NCI-H146 treated with DMSO at 0.1 percent for 48 hours (cell line): Measurements from ENCODE around the gene ANAPC10.
"Not testable (repeated sequence)": the region's sequence is repeated elsewhere in the genome, so short reads cannot be mapped to it uniquely, and the experiment has no call there.

Experiments
- DNase-seq: peaks from one replicate; lab custom pipeline; 2025; ENCODE audit not compliant: unreplicated experiment; lab: John Stamatoyannopoulos, UW

Gene ANAPC10, protein sequence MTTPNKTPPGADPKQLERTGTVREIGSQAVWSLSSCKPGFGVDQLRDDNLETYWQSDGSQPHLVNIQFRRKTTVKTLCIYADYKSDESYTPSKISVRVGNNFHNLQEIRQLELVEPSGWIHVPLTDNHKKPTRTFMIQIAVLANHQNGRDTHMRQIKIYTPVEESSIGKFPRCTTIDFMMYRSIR

DNA sequence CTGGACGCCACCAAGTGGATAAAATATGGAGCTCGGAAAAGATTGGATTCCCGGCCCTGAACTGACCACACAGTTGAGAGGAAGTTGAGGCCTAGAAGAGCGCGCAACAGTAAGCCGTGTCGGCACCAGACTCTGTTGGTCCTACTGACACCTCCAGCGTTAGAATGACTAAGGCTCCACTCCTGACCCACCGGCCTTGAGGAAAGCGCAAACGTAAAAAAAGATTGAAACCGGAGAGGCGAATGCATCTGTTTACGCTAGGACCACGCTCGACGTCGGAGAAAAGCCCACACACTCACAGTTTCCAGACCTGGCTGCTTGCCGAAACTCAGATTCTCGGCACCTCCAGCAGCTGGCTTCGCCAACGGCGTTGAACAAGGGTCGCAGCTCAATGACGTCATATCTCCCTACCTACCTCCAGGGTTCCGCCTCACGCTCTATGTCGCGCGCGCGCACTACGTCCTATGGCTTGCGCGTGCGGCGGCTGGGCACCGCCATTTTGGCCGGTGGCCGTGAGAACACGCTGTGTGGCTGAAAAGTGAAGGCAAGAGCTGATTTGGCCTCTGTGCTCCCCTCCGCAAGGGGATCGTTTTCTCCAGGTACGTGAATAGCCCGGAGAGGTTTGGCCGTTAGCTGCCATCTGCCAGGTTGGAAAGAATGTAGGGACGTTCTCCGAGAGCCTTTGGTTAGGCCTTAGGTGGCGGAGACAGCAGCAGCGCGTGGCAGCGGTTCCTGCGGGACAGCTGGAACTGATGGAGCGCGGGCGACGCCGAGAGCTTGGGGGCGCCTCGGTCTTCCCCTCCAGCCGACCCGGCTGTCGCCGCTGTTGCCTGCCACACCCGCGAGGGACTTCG, at the start of gene ANAPC10, which contains the start of gene ABCE1:
Gene ANAPC10, minus strand, starts transcription at position 376 of the 854 bp plus-strand sequence. CDS start 2,097 bp downstream, outside the sequence.
Gene ABCE1, plus strand, starts transcription at position 491 of the 854 bp plus-strand sequence. CDS start 6,102 bp downstream, outside the sequence.
- DNase-seq: peak; percentile 89

DNA sequence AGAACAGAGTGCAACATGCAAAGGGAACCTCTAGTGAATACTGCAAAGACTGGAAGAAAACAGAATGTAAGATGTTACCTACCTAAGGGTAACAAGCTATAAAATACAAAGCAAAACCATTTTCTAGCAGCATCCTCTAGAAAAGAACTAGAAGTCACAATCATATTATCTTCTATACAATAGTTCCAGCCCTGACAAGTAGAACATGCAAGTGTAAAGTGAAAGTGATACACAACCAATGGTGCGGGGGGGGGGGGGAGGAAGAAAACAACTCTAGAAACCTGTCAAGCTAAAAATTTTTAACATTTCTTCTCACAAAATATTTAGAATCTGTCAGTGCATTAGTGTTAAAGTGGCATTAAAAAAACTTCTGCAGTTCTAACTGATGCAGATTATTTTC, 38.2 kb upstream of the ANAPC10 start:
- DNase-seq: not testable (repeated sequence)

DNA sequence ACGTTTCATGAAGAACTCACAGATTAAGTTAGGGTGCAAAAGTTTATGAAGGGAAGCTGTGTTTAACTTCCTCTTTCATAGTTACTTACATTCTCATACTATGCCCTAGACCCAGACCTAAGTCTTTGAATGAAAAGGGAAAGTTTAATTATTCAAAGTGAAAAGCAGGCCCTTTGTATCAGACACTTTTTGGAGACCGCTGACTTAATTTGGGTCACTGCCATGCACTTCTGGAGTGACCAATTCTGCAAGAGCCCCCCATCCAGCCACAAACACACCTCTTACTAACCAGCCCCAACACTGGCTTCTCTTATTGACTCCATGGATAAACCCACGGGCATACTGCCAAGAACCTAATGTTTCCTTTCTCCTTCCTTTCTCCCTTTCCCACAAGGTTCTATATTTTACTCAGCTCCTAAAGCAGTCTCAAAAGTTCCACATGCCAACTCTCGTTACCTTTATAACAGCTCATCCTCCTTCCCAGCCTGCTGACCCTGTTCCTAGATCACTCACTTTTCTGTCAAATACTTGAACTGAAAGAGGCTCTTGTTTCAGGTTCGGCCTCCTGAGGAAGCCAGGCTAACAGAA, 34.6 kb upstream of the ANAPC10 start:
- DNase-seq: no peak

DNA sequence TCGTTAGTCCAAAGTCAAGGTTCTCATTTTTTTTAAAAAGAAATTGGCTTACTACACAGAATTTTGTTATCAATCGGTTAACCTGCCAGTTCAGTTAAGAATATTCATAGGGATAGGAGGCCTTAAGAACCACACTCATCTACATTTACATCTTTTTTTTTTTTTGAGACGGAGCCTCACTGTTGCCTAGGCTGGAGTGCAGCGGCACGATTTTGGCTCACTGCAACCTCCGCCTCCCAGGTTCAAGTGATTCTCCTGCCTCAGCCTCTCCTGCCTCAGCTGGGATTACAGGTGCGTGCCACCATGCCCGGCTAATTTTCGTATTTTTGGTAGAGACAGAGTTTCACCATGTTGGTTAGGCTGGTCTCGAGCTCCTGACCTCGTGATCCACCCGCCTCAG, 33.9 kb upstream of the ANAPC10 start:
- no peak for DNase-seq

DNA sequence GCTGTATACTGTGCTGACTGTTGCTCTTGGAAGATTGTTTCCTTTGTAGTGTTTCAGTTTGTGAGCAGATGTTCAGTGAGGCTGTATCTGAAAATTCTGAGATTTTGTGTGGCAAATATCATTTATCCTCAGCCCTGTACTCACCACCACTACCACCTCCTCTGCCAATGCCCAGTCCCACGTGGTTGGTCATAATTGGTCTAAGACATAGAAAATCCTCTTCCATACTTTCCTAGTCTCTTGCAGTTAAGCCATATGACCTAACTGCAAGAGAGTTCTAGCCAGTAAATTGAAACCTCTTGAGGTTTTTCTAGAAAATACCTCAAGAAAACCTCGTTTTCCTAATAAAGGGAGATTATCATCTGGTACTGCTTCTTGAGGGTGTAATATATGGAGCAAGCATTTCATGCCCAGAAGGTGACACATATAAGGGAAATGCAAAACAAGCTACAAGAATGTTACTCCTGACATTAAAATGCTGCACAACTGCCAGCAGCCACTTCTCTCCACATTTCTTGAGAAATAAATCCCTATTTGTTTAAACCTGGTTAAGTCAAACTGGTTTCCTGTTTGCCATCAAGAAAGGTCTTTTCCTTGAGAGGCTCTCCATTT, 32.9 kb upstream of the ANAPC10 start:
- no peak for DNase-seq

DNA sequence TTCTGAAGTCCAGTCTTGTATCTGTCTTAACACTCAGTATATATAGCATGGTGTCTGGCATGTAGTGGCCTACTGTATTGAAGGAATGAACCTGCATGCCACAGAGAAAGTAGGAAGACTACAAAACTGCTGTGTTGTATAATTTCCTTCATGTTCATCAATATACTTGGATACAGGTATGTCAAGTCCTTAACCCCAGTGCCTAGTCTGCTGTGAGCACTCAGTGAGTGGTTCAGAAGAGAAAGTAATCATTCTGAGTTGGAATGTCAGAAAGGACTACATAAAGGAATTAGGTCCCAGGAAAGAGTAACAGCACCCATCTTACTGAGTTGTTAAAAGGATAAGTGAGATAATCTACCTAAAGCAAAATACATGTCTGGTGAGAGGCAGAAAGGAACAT, 32.1 kb upstream of the ANAPC10 start:
- no peak for DNase-seq

DNA sequence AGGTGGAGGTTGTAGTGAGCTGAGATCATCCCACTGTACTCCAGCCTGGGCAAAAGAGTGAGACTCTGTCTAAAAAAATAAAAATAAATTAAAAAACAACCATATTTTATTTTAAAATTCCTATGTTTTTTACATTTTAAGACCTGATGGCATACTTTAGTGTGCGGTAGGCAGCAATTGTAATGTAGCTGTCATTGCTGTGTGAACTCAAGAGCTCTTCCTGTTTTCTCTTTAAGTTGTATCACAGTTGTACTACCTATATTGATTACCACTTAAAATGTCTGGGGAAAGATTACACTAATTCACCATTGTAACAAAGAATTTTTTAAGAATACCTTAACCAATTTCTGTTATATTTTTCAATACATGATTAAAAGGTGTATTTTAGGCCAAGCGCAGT, 27.4 kb upstream of the ANAPC10 start:
- no peak for DNase-seq

DNA sequence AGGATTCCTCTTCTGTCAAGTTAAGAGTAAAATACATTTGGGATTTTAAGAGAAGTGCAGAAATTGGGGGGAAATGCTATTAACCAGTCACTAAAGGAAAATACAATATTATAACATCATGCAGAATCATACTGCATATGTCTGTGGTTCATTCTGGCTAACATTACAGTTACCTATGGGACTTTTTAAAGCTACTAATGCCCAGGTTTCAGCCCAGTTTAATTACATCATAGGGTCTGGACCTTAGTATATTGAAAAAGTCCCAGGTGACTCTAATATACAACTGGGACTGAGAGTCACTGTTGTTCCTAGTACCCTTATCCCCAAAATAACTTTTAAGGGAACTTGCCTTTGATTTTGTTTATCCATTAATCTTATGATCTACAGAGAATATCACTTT, 10.1 kb upstream of the ANAPC10 start:
- DNase-seq: no peak

DNA sequence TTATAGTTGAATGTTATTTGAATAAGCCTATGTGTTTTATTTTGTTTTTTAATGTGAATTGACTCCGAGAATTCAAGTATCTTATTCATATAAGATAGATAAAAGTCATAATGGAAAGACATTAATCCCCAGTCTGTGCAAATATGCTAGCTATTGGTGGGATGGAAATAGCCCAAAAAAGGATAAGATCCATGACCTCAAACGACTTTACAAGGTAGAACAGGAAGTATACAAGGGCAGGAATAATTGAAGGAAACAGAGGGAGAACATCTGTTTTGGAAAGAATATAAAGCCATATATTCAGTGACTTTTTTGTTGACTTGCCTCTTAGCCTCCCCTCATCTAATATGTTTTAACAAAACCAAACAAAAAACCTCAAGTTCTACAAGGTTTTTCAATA, 9.1 kb upstream of the ANAPC10 start:
- no peak for DNase-seq

DNA sequence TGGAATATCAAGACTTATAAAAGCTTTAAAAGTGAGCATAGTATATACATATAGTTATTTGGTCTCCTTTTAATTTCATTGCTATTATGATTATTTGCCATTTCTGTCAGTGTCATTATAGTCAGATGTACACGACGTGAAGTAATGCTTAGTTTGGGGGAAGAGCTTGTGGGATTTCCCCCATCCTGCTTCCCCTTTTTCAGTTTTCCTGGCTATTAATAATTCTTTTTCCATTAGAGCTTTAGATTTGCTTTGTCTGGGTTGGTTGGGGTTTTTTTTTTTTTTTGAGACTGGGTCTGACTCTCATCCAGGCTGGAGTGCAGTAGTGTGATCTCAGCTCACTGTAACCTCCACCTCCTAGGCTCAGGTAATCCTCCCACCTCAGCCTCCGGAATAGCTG, 5.5 kb upstream of the ANAPC10 start:
- DNase-seq: no peak

DNA sequence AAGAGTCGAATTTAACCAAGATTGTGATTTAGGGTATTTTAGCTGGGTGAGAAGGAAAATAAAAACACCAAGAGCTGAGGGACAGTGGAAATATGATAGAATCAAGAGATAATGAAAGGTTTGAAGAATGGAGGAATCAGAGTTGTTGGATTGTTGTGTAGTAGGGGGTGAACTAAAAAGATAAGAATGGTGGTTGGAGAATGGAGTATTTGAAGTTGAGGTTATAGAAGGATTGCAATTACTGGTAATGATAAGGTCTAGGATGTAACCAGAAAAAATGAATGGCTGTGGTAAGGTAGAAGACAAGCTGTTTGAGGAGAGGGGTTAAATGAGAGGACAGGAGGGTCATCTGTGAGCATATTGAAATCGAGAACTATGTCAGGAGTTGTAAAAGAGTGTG, 4.6 kb upstream of the ANAPC10 start:
- no peak for DNase-seq

DNA sequence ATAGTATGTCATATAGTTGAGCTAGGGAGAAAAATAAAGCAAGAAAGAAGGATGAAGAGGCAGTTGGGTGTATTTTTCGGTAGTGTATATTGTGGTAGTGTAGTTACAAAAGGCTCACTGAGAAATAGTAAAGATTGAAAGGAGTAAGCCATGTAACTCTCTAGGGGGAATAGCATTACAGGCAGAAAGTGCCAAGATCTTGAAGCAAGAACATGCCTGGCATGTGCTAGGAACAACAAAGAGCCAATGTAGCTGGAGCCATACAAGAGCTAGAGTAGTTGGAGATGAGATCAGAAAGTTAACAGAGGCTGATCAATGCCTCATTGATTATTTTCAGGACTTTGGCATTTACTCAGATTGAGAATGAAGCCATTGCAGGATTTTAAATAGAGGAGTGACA, 3.1 kb upstream of the ANAPC10 start:
- DNase-seq: no peak

DNA sequence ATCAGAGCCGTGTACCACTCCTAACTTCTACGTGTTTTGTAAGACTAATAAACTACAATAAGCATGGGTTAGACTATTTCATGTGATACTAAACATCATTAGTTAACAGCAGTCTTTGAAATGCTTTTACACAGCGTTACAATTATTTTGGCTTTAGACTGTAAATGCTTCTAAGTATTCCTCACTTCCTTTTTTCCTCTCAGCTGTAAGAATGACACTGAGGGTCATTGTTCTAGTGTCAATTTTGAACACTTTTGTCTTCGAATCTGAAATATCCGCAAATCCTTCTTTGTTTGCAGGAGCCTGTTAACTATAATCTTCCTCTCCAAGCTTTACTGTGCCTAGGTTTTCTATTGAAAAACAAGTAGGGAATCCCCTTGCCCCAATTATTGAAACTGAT, 1.7 kb upstream of the ANAPC10 start:
- no peak for DNase-seq

DNA sequence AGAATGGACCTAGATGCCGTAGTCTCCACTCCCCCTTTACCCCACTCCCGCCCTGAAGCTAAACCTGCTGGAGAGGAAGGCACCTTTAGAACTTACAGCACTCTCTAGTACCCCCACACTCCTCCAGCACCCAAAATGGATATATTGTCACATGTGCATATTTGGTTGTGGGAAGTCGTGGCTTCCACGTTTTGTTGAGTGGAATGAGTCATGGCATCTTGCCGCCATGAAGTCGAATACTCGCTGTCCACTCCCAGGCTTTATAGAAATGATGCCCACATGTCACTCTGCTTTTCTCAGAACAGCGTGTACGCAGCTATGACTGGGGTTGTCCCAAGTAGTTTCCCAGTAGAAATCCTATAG, 660 bp upstream of the ANAPC10 start:
- peak; percentile 12 for DNase-seq

DNA sequence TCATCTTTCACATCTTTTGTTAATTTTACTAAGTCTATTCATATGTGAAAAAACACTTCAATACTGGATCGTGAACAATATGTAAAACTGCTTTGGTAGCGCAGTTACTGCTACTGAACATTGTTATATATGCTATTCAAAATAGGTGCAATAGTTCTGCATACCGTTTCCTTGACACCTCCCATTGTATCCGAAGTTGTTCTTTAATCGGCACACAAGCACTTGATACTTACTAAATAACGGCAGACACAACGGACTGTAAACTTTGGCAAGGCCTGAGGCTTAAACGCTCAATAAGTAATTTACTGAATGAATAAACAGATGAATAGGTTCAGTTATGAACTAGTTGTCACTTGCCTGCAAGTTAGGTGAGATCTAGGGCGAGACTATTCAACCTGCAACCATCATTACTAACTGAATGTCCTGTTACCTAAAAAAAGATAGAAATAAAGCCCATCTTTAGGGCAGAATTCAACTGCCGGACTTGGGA, 620 bp downstream of the ANAPC10 start:
- no peak for DNase-seq

DNA sequence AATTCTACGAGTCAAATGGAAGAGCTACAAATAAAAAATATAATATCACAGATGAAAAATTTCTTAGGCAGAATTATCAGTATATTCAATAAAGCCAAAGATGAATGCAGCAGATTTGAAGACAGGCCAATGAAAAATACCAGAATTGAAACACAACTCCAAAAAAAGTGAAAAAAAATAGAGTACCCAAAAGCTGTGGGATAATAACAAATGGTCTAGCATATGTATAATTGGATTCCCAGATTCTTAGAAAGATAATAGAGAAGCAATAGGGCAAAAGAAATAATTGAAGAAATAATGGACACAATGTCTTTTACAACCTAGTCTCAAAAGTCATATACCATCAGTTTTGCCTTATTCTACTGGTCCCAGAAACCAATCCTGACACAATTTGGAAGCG, 4.4 kb downstream of the ANAPC10 start:
- no peak for DNase-seq

DNA sequence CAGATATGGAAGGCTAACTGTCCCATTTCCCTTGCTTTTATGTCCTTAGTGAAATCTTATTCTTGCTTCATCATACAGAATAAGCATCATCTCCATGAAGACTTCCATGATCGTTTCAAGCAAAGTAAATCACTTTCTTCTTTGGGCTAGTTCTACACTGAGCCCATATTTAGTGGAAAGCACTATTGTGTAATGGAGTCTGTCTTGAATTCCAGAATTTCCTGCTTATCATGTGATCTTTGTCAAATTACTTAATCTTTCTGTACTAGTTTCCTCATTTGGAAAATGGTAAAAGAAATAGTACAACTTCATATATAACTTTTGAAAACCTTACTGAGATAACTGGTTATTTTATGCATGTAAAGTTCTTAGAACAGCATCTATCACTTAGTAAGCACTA, 7.6 kb downstream of the ANAPC10 start:
- no peak for DNase-seq

DNA sequence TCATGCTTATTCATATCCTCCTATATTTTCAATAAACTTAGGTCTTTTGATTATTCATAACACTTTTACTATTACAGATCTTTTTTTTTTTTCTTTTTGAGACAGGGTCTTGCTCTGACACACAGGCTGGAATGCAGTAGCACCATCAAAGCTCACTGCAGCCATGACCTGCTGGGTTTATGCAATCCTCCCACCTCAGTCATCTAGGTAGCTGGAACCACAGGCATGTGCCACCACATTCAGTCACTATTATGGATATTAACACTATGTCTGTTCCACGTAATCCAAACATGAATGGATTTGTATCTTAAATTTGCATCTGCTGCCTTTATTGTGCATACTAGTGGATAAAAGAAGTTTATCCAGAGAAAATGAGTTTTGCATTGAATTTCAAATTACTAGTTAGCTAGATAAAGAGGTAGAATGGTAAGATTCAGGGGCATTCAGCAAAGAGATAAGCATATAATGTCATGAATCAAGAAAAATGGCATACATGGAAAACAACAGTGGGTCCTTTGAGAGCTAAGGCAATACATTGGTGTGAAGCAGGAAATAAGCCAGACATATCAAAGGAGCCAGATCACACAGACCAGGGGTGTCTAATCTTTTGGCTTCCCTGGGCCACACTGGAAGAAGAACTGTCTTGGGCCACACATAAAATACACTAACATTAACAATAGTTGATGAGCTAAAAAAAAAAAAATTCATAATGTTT, 13.9 kb downstream of the ANAPC10 start:
- no peak for DNase-seq

DNA sequence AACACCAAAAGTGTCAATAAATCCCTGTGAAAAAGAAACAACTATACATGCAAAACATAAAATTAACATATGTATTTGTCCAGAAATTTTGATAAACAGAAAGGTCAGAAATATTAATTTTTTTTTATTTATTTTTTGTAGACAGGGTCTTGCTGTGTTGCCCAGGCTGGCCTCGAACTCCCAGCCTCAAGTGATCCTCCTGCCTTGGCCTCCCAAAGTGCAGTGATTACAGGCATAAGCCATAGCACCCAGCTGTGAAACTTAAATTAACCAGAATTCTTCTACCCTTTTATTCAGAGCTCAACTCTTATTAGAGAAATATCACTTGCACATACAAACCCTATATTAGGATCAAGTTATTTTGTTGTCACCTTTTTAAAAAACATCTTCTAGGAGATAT, 16.2 kb downstream of the ANAPC10 start:
- DNase-seq: no peak

DNA sequence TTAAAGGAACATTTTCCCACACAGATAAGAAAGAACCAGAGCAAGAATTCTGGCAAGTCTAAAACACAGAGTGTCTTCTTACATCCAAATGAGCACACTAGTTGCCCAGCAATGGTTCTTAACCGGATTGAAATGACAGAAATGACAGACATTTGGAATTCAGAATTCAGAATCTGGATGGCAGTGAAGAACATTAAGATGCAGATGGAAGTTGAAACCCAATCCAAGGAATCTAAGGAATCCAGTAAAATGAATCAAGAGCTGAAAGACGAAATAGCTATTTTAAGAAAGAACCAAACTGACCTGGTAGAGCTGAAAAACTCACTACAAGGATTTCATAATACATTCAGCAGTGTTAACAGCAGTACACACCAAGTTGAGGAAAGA, 21.5 kb downstream of the ANAPC10 start:
- no peak for DNase-seq
